ENCODE results near the gene CEP350.
A peak's percentile ranks its signal among the peaks of the same experiment; 100 is the strongest.

Gene CEP350

GRCh38 chr1:179954493-179955286, at the start of gene CEP350:
Gene CEP350, plus strand, starts transcription at chr1:179954810. Its CDS starts 31,372 bp downstream, at chr1:179986182.
- DNase-seq = peak; percentile 98

- DNase-seq = no peak
These were observed 43.7 kb upstream of the CEP350 start for GRCh38 chr1:179910934-179911333.

- no peak for DNase-seq
These were observed 42.8 kb upstream of the CEP350 start for GRCh38 chr1:179911812-179912211.

GRCh38 chr1:179917601-179918429, 36.8 kb upstream of the CEP350 start:
- DNase-seq = no peak

- DNase-seq = no peak
These were observed 33.1 kb upstream of the CEP350 start for GRCh38 chr1:179921472-179921871.

- DNase-seq = no peak
These were observed 32.4 kb upstream of the CEP350 start for GRCh38 chr1:179921981-179922872.

GRCh38 chr1:179923029-179923428, 31.6 kb upstream of the CEP350 start:
- no peak for DNase-seq

GRCh38 chr1:179924268-179924667, 30.3 kb upstream of the CEP350 start:
- DNase-seq = no peak

GRCh38 chr1:179925302-179925701, 29.3 kb upstream of the CEP350 start:
- no peak for DNase-seq

GRCh38 chr1:179925922-179926849, 28.4 kb upstream of the CEP350 start:
- no peak for DNase-seq

- no peak for DNase-seq
These were observed 27.8 kb upstream of the CEP350 start for GRCh38 chr1:179926850-179927205.

GRCh38 chr1:179929955-179930798, 24.4 kb upstream of the CEP350 start:
- DNase-seq = no peak

GRCh38 chr1:179930867-179931266, 23.7 kb upstream of the CEP350 start:
- DNase-seq = no peak

GRCh38 chr1:179933219-179933618, 21.4 kb upstream of the CEP350 start:
- no peak for DNase-seq

- no peak for DNase-seq
These were observed 18.6 kb upstream of the CEP350 start for GRCh38 chr1:179935909-179936496.

GRCh38 chr1:179937668-179938254, 16.8 kb upstream of the CEP350 start:
- DNase-seq = no peak

- no peak for DNase-seq
These were observed 15.9 kb upstream of the CEP350 start for GRCh38 chr1:179938752-179939151.

GRCh38 chr1:179939941-179940340, 14.7 kb upstream of the CEP350 start:
- DNase-seq = no peak

GRCh38 chr1:179941454-179941853, 13.2 kb upstream of the CEP350 start:
- DNase-seq = no peak

GRCh38 chr1:179950651-179951050, 4.0 kb upstream of the CEP350 start:
- DNase-seq = no peak
